Panc1 (cell line): ENCODE results near the gene ULK3. TPM values are rescaled to one million over a fixed set of nuclear protein-coding genes. Genes with fewer than 3 reads are reported as not detected.

Experiments used
- ATAC-seq: fragments of 200-7000 bp; cut with Tn5 transposase; 2 replicates; pipeline ENCODE4 v1.9.1; 2020; ENCODE audit warnings: mild to moderate bottlenecking, moderate library complexity
- BruUV-seq: library from RNA; stranded (reverse); fragments of 400-500 nt; replicated peaks from 2 replicates; lab custom pipeline; 2021; lab: Mats Ljungman, UMichigan
- CTCF ChIA-PET: fragments of 300-600 bp; sonication (Branson Sonifier 250); formaldehyde crosslinking; loops from one replicate; lab custom pipeline; 2022; ENCODE audit warnings: antibody characterized with exemption; lab: Charles Lee
- POLR2A ChIA-PET: fragments of 300-600 bp; sonication (Branson Sonifier 250); formaldehyde crosslinking; loops from one replicate; lab custom pipeline; 2022; ENCODE audit warnings: antibody characterized with exemption; lab: Charles Lee
- DNase-seq: peaks from one replicate; pipeline ENCODE4 v3.0.0-alpha.2; 2010; ENCODE audit warnings: low read depth, low spot score
- H3K27ac ChIP-seq: 2 replicates; pipeline ENCODE4 v1.5.1; 2011; ENCODE audit warnings: mild to moderate bottlenecking, low read length, inconsistent platforms
- H3K27me3 ChIP-seq: fragments of 200-500 bp; sonication (Bioruptor generic); 2 replicates; pipeline ENCODE4 v1.6.0; 2014; ENCODE audit warnings: low read length, inconsistent platforms; ENCODE audit not compliant: control insufficient read depth, insufficient read depth
- H3K36me3 ChIP-seq: fragments of 200-500 bp; sonication (Bioruptor generic); 2 replicates; pipeline ENCODE4 v1.5.1; 2014; ENCODE audit warnings: inconsistent platforms, mild to moderate bottlenecking, low read length, moderate library complexity; ENCODE audit not compliant: control insufficient read depth, insufficient read depth
- H3K4me1 ChIP-seq: 2 replicates; pipeline ENCODE4 v1.5.1; 2011; ENCODE audit warnings: inconsistent platforms, mild to moderate bottlenecking, low read length, moderate library complexity; ENCODE audit not compliant: control insufficient read depth, insufficient read depth
- H3K4me3 ChIP-seq, 2 experiments: 2 replicates each; pipeline ENCODE4 v1.5.1; 2011 to 2012; ENCODE audit warnings: low read depth in 2 of 2, low read length in 2 of 2, mild to moderate bottlenecking in 2 of 2, inconsistent platforms in 1 of 2, moderate library complexity in 1 of 2
- H3K9me3 ChIP-seq: fragments of 200-500 bp; sonication (Bioruptor generic); 2 replicates; pipeline ENCODE4 v1.5.1; 2014; ENCODE audit warnings: low read depth, mild to moderate bottlenecking, inconsistent platforms, low read length, moderate library complexity; ENCODE audit not compliant: control insufficient read depth, insufficient read depth
- POLR2AphosphoS5 ChIP-seq: IDR thresholded peaks from 2 replicates; pipeline ENCODE4 v1.6.1; 2012; ENCODE audit warnings: mild to moderate bottlenecking, low read depth, low read length, moderate library complexity
- SIN3A ChIP-seq: IDR thresholded peaks from 2 replicates; pipeline ENCODE4 v1.6.1; 2012; ENCODE audit warnings: low read depth, mild to moderate bottlenecking, low read length, moderate library complexity, borderline replicate concordance; ENCODE audit not compliant: insufficient read depth
- TCF7L2 ChIP-seq: IDR thresholded peaks from 2 replicates; pipeline ENCODE4 v1.6.1; 2011; ENCODE audit warnings: mild to moderate bottlenecking, low read depth, low read length, inconsistent platforms
- in situ Hi-C: cut with HindIII; loops from 2 replicates; pipeline ENCODE4 v1.10.0; 2016; ENCODE audit warnings: low sequenced_read_pairs, low pct_unique_long_range_greater_than_20kb
- intact Hi-C: fragments of 100-400 bp; cut with micrococcal nuclease; formaldehyde crosslinking; loops from one replicate; pipeline ENCODE4 v1.10.0; 2022; ENCODE audit not compliant: unreplicated experiment
- total RNA-seq: library from RNA; stranded (reverse); gene quantifications from one replicate; pipeline ENCODE4 v1.2.1, GENCODE V29; 2021; ENCODE audit not compliant: unreplicated experiment
- TF ChIP-seq, protein P1 (sequence below): fragments of 450-650 bp; IDR thresholded peaks from 2 replicates; pipeline ENCODE4 v1.5.1; 2017; ENCODE audit warnings: mild to moderate bottlenecking
- TF ChIP-seq, protein P2 (sequence below), 2 experiments: IDR thresholded peaks; 2 replicates each; pipeline ENCODE4 v1.6.1; 2011 to 2012; ENCODE audit warnings: low read depth in 2 of 2, control low read depth in 1 of 2, low read length in 1 of 2, mild to moderate bottlenecking in 1 of 2, moderate library complexity in 1 of 2; ENCODE audit not compliant: insufficient read depth in 1 of 2

The ULK3 gene
- total RNA-seq, 1 experiment from 2014 or later = 73.3 TPM

DNA sequence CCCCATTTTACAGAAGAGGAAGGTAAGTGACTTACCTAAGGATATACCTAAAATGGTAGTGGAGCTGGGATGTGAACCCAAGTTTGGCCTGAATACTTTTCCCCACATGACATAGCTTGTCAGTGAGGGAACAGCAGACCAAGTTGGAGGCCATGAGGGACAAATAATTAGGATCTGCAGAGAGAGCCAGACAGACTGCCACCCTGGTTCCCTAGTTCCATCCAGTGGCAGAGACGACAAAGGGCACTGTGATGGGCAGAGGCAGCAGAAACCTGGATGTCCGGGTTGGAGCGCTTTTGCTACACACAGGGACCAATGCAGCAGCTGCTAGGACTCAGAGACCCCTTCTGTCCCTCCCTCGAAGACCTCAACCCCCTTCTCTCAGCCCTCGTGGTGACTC is 15.3 kb downstream of the ULK3 start:
- POLR2A ChIA-PET = no interaction called here
- in situ Hi-C loops (no loop called here), intact Hi-C loops (no loop called here)
- Histone ChIP-seq H3K9me3 (no peaks in the 10 kb centered on the region), H3K27ac (no peak overlapping the region), H3K4me3 (no peak overlapping the region), H3K27me3 (peaks cover 2% of the 10 kb centered on the region; the same call in 1 of the 2 replicates), H3K4me1 (no peaks in the 10 kb centered on the region; the same call in 1 of the 2 replicates), H3K36me3 (no peaks in the 10 kb centered on the region)
- ATAC-seq (peak; percentile 70), DNase-seq (no peak)
- CTCF ChIA-PET = interaction anchor here (0.5 to 1.2 kb wide), 3 partner anchors 27 to 57 kb away, joined by 3 to 5 read pairs (median 3); no protein-coding TSS in a partner anchor
- BruUV-seq = no TSS peak
- TF ChIP-seq, protein P1, sequence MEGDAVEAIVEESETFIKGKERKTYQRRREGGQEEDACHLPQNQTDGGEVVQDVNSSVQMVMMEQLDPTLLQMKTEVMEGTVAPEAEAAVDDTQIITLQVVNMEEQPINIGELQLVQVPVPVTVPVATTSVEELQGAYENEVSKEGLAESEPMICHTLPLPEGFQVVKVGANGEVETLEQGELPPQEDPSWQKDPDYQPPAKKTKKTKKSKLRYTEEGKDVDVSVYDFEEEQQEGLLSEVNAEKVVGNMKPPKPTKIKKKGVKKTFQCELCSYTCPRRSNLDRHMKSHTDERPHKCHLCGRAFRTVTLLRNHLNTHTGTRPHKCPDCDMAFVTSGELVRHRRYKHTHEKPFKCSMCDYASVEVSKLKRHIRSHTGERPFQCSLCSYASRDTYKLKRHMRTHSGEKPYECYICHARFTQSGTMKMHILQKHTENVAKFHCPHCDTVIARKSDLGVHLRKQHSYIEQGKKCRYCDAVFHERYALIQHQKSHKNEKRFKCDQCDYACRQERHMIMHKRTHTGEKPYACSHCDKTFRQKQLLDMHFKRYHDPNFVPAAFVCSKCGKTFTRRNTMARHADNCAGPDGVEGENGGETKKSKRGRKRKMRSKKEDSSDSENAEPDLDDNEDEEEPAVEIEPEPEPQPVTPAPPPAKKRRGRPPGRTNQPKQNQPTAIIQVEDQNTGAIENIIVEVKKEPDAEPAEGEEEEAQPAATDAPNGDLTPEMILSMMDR = no peak; the same call in 1 of the 2 replicates
- TF ChIP-seq, protein P2, sequence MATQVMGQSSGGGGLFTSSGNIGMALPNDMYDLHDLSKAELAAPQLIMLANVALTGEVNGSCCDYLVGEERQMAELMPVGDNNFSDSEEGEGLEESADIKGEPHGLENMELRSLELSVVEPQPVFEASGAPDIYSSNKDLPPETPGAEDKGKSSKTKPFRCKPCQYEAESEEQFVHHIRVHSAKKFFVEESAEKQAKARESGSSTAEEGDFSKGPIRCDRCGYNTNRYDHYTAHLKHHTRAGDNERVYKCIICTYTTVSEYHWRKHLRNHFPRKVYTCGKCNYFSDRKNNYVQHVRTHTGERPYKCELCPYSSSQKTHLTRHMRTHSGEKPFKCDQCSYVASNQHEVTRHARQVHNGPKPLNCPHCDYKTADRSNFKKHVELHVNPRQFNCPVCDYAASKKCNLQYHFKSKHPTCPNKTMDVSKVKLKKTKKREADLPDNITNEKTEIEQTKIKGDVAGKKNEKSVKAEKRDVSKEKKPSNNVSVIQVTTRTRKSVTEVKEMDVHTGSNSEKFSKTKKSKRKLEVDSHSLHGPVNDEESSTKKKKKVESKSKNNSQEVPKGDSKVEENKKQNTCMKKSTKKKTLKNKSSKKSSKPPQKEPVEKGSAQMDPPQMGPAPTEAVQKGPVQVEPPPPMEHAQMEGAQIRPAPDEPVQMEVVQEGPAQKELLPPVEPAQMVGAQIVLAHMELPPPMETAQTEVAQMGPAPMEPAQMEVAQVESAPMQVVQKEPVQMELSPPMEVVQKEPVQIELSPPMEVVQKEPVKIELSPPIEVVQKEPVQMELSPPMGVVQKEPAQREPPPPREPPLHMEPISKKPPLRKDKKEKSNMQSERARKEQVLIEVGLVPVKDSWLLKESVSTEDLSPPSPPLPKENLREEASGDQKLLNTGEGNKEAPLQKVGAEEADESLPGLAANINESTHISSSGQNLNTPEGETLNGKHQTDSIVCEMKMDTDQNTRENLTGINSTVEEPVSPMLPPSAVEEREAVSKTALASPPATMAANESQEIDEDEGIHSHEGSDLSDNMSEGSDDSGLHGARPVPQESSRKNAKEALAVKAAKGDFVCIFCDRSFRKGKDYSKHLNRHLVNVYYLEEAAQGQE (IDR thresholded peaks at IDR 0.05; ENCODE audit: insufficient read depth in 1 of 2, low read depth in 2 of 2, low read length in 1 of 2) = 0 out of 4 replicates have a peak, but pooled peaks of 1 of the 2 experiments have one; percentile 10
- TF ChIP-seq TCF7L2 (no peak), SIN3A (no peak)

DNA sequence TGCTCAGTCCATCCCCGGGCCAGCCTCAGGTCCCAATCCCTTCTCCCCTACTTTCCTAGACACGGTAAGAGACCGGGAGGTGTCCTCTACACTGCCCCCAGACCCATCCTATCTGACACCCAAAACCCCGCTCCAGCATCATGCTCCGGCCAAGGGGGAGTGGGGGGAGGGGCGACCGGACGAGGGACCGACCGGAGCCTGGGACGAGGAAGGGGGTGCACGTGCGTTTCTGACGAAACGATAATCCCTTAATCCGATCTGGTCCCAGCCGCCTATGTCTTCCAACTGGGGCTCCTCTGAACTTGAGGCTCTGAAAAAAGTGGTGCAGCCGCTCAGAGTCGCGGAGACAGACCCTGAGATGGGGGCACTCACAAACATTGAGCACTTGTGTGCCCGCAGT is 16.0 kb downstream of the ULK3 start:
- POLR2A ChIA-PET = no interaction called here

More for the DNA sequence above, 16.0 kb downstream of the ULK3 start:
- intact Hi-C loops (no loop called here), in situ Hi-C loops (no loop called here)
- Histone ChIP-seq H3K9me3 (no peaks in the 10 kb centered on the region), H3K27me3 (peaks cover 2% of the 10 kb centered on the region; the same call in 1 of the 2 replicates), H3K27ac (no peak overlapping the region), H3K36me3 (no peaks in the 10 kb centered on the region), H3K4me3 (no peak overlapping the region), H3K4me1 (no peaks in the 10 kb centered on the region; the same call in 1 of the 2 replicates)
- CTCF ChIA-PET = interaction anchor here (0.5 to 1.2 kb wide), 3 partner anchors 13 to 56 kb away, joined by 3 to 11 read pairs (median 5); no protein-coding TSS in a partner anchor
- ATAC-seq = no peak
- no peak for DNase-seq
- TF ChIP-seq, protein P1 = no peak
- TF ChIP-seq SIN3A (no peak), TCF7L2 (no peak), POLR2AphosphoS5 (no peak)
- TF ChIP-seq, protein P2 (IDR thresholded peaks at IDR 0.05; ENCODE audit: insufficient read depth in 1 of 2, low read depth in 2 of 2, low read length in 1 of 2) = no peak
- no TSS peak for BruUV-seq
